Glutamatergic neuron (in vitro differentiated cells): ENCODE data around the gene TRRAP. TPM values are rescaled to one million over a fixed set of nuclear protein-coding genes. Genes with fewer than 3 reads are reported as not detected.
A peak's percentile ranks its signal among the peaks of the same experiment; 100 is the strongest.
"Not testable (repeated sequence)": the region's sequence is repeated elsewhere in the genome, so short reads cannot be mapped to it uniquely, and the experiment has no call there.

Experiments used
- DNase-seq: peaks from one replicate; pipeline ENCODE4 v3.0.0; 2022
- H3K27ac Mint-ChIP-seq: one replicate; pipeline ENCODE4 v1.8.0; 2020; ENCODE audit warnings: mild to moderate bottlenecking, mixed read lengths, inconsistent platforms; ENCODE audit not compliant: unreplicated experiment
- H3K27me3 Mint-ChIP-seq: one replicate; pipeline ENCODE4 v1.8.0; 2020; ENCODE audit warnings: mild to moderate bottlenecking, moderate library complexity, mixed read lengths, inconsistent platforms; ENCODE audit not compliant: unreplicated experiment
- H3K36me3 Mint-ChIP-seq: one replicate; pipeline ENCODE4 v1.8.0; 2020; ENCODE audit warnings: mild to moderate bottlenecking, mixed read lengths, inconsistent platforms; ENCODE audit not compliant: unreplicated experiment
- H3K4me1 Mint-ChIP-seq: one replicate; pipeline ENCODE4 v1.8.0; 2020; ENCODE audit warnings: mild to moderate bottlenecking, low read depth, mixed read lengths, inconsistent platforms; ENCODE audit not compliant: unreplicated experiment
- H3K4me3 Mint-ChIP-seq: one replicate; pipeline ENCODE4 v1.8.0; 2020; ENCODE audit warnings: mild to moderate bottlenecking, mixed read lengths, inconsistent platforms; ENCODE audit not compliant: unreplicated experiment
- H3K9me3 Mint-ChIP-seq: one replicate; pipeline ENCODE4 v1.8.0; 2020; ENCODE audit warnings: mild to moderate bottlenecking, moderate library complexity, mixed read lengths, inconsistent platforms; ENCODE audit not compliant: unreplicated experiment
- CTCF ChIP-seq: fragments of 200-600 bp; sonication (generic); IDR thresholded peaks from one replicate; pipeline ENCODE4 v1.5.0; 2021; ENCODE audit not compliant: partially characterized antibody, unreplicated experiment
- total RNA-seq: library from RNA; stranded (reverse); fragmentation: NEBNext Ultra II Directional; extraction: Animal tissue kit (Norgen Biotek cat#: 25700); gene quantifications from one replicate; pipeline ENCODE4 v1.2.1, GENCODE V29; 2021; ENCODE audit not compliant: unreplicated experiment

Gene TRRAP
- total RNA-seq, 1 donor from 2014 or later: 68.7 TPM

- Mint-ChIP-seq H3K27me3 (peaks cover 13% of the 10 kb centered on the region), H3K36me3 (peaks cover 3% of the 10 kb centered on the region), H3K4me1 (peaks cover 13% of the 10 kb centered on the region), H3K9me3 (peaks cover 2% of the 10 kb centered on the region), H3K27ac (no peak overlapping the region), H3K4me3 (no peak overlapping the region)
- peak; percentile 98 for TF ChIP-seq CTCF
- DNase-seq: peak; percentile 81
Observed at GRCh38 chr7:98841179-98841997, 36.9 kb upstream of the TRRAP start.

- H3K4me3 Mint-ChIP-seq, H3K27ac Mint-ChIP-seq, H3K36me3 Mint-ChIP-seq, DNase-seq, H3K9me3 Mint-ChIP-seq: not testable (repeated sequence)
- Mint-ChIP-seq H3K27me3 (peaks cover 11% of the 10 kb centered on the region), H3K4me1 (peaks cover 10% of the 10 kb centered on the region)
Observed at GRCh38 chr7:98842552-98842951, 35.8 kb upstream of the TRRAP start.

- peaks cover 19% of the 10 kb centered on the region for H3K36me3 Mint-ChIP-seq
- H3K4me1 Mint-ChIP-seq: peaks cover 9% of the 10 kb centered on the region
- H3K9me3 Mint-ChIP-seq: peaks cover 9% of the 10 kb centered on the region
- TF ChIP-seq CTCF: no peak
- no peak for DNase-seq
- H3K4me3 Mint-ChIP-seq: no peak overlapping the region
- no peak overlapping the region for H3K27ac Mint-ChIP-seq
- H3K27me3 Mint-ChIP-seq: peaks cover 11% of the 10 kb centered on the region
Observed at GRCh38 chr7:98848918-98849317, 29.4 kb upstream of the TRRAP start.

- H3K27ac Mint-ChIP-seq: no peak overlapping the region
- H3K4me1 Mint-ChIP-seq: peaks cover 6% of the 10 kb centered on the region
- H3K36me3 Mint-ChIP-seq: peaks cover 15% of the 10 kb centered on the region
- H3K9me3 Mint-ChIP-seq: peaks cover 6% of the 10 kb centered on the region
- peaks cover 3% of the 10 kb centered on the region for H3K27me3 Mint-ChIP-seq
- H3K4me3 Mint-ChIP-seq: no peak overlapping the region
- DNase-seq: no peak
- TF ChIP-seq CTCF: no peak
Observed at GRCh38 chr7:98852826-98853225, 25.5 kb upstream of the TRRAP start.

GRCh38 chr7:98855610-98856422, 22.5 kb upstream of the TRRAP start:
- H3K36me3 Mint-ChIP-seq: peaks cover 4% of the 10 kb centered on the region
- TF ChIP-seq CTCF: no peak
- H3K27ac Mint-ChIP-seq: no peak overlapping the region
- peaks cover 2% of the 10 kb centered on the region for H3K27me3 Mint-ChIP-seq
- H3K4me3 Mint-ChIP-seq: no peak overlapping the region
- H3K9me3 Mint-ChIP-seq: peaks cover 9% of the 10 kb centered on the region
- H3K4me1 Mint-ChIP-seq: peaks cover 6% of the 10 kb centered on the region
- DNase-seq: no peak
